ENCODE measurements around the gene TBKBP1.

The TBKBP1 gene

DNA sequence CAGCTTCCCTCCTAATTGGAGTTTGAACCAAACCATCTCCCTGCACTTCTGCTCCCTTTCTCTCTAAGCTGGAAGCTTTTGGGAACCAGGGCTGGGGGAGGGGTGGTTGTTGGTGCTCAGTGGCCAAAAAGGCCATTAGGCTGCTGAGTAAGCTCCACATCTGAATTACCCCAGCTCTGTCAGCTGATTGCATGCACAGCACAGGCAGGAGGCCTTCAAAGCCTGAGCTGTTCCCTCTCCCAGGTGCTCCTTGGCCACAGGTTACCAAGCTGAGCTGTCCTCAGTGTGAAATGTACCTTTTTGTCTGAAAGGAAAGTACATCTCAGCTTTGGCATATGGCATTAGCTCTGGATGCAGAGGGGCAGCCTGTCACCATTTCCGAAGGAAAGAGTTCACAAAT is 6.2 kb upstream of the TBKBP1 start:
- TF ChIP-seq, protein P1, sequence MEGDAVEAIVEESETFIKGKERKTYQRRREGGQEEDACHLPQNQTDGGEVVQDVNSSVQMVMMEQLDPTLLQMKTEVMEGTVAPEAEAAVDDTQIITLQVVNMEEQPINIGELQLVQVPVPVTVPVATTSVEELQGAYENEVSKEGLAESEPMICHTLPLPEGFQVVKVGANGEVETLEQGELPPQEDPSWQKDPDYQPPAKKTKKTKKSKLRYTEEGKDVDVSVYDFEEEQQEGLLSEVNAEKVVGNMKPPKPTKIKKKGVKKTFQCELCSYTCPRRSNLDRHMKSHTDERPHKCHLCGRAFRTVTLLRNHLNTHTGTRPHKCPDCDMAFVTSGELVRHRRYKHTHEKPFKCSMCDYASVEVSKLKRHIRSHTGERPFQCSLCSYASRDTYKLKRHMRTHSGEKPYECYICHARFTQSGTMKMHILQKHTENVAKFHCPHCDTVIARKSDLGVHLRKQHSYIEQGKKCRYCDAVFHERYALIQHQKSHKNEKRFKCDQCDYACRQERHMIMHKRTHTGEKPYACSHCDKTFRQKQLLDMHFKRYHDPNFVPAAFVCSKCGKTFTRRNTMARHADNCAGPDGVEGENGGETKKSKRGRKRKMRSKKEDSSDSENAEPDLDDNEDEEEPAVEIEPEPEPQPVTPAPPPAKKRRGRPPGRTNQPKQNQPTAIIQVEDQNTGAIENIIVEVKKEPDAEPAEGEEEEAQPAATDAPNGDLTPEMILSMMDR (IDR thresholded peaks at IDR 0.05; ENCODE audit: insufficient read depth, low read length, missing control alignments) = no peak
- H3K4me3 ChIP-seq (ENCODE audit: low read depth, low read length) = no peak overlapping the region
- ChIA-PET CTCF (interaction anchor here (0.8 to 3.0 kb wide), 12 partner anchors 9 to 114 kb away, joined by 3 to 12 read pairs (median 3); no protein-coding TSS in a partner anchor), POLR2A (interaction anchor here (0.9 to 1.3 kb wide), 2 partner anchors 19 to 39 kb away, joined by 3 to 4 read pairs; no protein-coding TSS in a partner anchor)
- no peak for DNase-seq (ENCODE audit: low read depth, low spot score)

- CTCF ChIA-PET = no interaction called here
- POLR2A ChIA-PET = no interaction called here
- no peak overlapping the region for H3K4me3 ChIP-seq (ENCODE audit: low read depth, low read length)
- TF ChIP-seq, protein P1 (IDR thresholded peaks at IDR 0.05; ENCODE audit: insufficient read depth, low read length, missing control alignments) = no peak
- no peak for DNase-seq (ENCODE audit: low read depth, low spot score)
Observed at GRCh38 chr17:47690121-47690520, 3.8 kb upstream of the TBKBP1 start.

DNA sequence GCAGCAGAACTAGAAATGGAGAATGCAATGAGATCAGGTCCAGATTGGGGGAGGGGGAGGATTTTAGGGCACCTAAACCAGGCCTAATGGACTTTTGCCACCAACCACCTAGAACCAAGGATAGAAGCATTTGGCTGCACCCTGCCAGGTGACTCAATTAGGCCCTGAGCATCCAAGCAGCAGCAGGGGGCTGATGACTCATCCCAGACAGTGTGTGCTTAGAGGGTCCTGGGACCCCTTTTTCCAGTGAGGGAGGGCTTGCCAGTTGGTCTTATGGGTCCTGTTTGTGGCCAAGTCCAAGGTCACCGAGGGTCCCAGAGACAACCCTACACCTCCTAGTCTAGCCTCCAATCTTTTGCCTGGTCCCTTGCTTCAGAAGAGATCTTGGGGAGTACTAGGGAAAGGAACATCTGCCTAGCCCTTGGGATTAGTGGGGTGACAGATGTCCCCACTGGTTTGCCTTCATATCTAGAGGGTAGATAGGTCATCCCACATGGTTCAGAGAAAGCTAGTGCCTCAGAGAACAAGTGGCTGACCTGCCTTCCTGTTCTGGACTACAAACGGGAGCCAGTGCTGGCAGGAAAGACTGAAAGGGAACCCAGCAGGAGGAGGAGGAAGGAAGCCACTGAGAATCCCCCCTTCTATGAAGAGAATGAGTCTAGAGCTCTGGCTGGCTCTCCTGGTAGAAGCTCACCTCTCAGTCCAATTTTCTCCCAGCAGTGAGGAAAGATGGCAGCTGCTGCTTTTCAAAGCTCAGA is 1.6 kb upstream of the TBKBP1 start:
- ChIA-PET CTCF (interaction anchor here (0.8 to 2.5 kb wide), 4 partner anchors 11 to 28 kb away, joined by 3 to 5 read pairs (median 4); no protein-coding TSS in a partner anchor), POLR2A (no interaction called here)
- TF ChIP-seq, protein P1 (IDR thresholded peaks at IDR 0.05; ENCODE audit: insufficient read depth, low read length, missing control alignments) = no peak
- H3K4me3 ChIP-seq (ENCODE audit: low read depth, low read length) = no peak overlapping the region
- DNase-seq (ENCODE audit: low read depth, low spot score) = no peak

DNA sequence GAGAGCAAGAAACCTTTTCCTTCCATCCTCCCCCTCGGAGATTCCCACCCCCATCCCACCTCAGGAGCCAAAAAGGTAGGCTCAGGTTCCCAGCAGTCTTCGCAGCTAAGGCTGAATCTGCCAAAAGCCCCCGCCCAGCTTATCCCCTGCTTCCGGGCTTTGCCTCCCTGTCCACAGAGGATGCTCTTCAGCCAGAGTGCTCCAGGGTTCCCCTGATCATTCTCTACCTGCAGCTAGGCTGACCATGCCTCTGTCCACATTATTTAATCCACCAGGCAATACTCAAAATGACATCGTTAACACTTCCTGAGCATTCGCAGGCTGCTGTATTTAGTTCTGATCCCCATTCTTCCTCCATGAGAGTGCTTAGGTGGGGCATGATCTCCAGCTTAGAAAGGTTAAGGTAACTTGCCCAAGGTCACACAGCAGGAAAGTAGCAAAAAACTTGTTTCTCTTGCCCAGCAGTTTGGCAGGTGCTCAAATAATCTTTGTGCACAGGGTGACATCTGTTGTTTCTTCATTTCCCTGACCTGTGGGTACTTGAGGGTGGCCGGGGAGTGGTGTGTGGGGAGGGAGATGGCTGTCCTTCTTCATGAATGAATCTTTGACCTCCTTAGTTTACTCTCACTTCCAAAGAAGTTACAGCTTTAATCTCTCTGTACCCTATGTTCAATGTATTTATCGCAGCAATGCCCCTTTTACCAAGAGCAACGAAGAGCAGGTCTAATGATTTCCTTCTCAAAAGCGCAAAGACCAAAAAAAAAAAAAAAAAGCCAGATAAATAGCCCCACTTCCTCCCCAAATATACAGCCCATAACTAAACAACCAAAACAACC is 848 bp upstream of the TBKBP1 start:
- TF ChIP-seq, protein P1 (IDR thresholded peaks at IDR 0.05; ENCODE audit: insufficient read depth, low read length, missing control alignments) = no peak
- no peak for DNase-seq (ENCODE audit: low read depth, low spot score)
- H3K4me3 ChIP-seq (ENCODE audit: low read depth, low read length) = peak overlapping the region; percentile 67
- CTCF ChIA-PET = interaction anchor here (0.7 to 2.5 kb wide), 5 partner anchors 12 to 76 kb away, joined by 3 to 5 read pairs (median 3); no protein-coding TSS in a partner anchor
- POLR2A ChIA-PET = no interaction called here

GRCh38 chr17:47694581-47695428 is 844 bp downstream of the TBKBP1 start:
- no peak for DNase-seq (ENCODE audit: low read depth, low spot score)
- POLR2A ChIA-PET = no interaction called here
- CTCF ChIA-PET = interaction anchor here (0.8 to 2.6 kb wide), 3 partner anchors 10 to 147 kb away, joined by 3 to 7 read pairs (median 4); no protein-coding TSS in a partner anchor
- TF ChIP-seq, protein P1 (IDR thresholded peaks at IDR 0.05; ENCODE audit: insufficient read depth, low read length, missing control alignments) = no peak
- H3K4me3 ChIP-seq (ENCODE audit: low read depth, low read length) = peak overlapping the region; percentile 67

All from AG04449 (cell line).